Measurements from ENCODE around the gene FAM240A.

DNA sequence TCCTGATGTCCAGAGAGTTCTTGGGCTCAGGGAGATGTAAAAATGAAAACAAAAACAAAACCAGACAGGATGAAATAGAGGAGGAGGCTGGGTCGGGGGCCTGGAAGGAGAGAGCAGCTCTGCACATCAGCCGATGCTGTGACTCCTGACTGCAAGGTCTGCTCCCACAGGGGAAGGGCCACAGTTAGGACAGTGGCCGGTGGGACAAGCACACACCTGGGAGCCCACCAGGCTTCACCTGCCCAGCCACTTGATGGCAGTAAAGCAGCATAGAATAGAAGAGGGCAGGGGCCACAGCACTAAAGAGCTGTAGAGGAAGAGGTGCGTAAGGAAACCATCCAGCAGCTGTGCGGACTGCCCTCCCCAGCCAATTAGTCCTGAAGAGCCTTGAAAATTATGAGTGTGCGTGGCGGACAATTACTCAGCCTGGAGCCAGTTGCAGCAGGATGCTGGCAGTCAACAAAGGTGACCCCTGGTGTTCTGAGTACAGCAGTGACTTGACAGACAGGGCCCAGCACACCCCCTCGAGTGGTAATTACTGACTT, 51.3 kb downstream of the FAM240A start:
- TF ChIP-seq SIN3A (IDR thresholded peaks at IDR 0.05; ENCODE audit: borderline replicate concordance, insufficient read depth, low read length) (no peak), TAF1 (IDR thresholded peaks at IDR 0.05; ENCODE audit: borderline replicate concordance, insufficient read depth, low read length) (no peak), POLR2AphosphoS5 (IDR thresholded peaks at IDR 0.05; ENCODE audit: low read depth, low read length) (no peak), FOXP2 (optimal IDR thresholded peaks at IDR 0.05; ENCODE audit: borderline replicate concordance, extremely low read depth, extremely low read length, insufficient read depth) (no peak)
- TF ChIP-seq, protein P1, sequence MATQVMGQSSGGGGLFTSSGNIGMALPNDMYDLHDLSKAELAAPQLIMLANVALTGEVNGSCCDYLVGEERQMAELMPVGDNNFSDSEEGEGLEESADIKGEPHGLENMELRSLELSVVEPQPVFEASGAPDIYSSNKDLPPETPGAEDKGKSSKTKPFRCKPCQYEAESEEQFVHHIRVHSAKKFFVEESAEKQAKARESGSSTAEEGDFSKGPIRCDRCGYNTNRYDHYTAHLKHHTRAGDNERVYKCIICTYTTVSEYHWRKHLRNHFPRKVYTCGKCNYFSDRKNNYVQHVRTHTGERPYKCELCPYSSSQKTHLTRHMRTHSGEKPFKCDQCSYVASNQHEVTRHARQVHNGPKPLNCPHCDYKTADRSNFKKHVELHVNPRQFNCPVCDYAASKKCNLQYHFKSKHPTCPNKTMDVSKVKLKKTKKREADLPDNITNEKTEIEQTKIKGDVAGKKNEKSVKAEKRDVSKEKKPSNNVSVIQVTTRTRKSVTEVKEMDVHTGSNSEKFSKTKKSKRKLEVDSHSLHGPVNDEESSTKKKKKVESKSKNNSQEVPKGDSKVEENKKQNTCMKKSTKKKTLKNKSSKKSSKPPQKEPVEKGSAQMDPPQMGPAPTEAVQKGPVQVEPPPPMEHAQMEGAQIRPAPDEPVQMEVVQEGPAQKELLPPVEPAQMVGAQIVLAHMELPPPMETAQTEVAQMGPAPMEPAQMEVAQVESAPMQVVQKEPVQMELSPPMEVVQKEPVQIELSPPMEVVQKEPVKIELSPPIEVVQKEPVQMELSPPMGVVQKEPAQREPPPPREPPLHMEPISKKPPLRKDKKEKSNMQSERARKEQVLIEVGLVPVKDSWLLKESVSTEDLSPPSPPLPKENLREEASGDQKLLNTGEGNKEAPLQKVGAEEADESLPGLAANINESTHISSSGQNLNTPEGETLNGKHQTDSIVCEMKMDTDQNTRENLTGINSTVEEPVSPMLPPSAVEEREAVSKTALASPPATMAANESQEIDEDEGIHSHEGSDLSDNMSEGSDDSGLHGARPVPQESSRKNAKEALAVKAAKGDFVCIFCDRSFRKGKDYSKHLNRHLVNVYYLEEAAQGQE (IDR thresholded peaks at IDR 0.05; ENCODE audit: insufficient read depth in 1 of 2, low read depth in 2 of 2, low read length in 2 of 2), result no peak
